Measurements from ENCODE around the gene KDM5A.
"Not testable (repeated sequence)": the region's sequence is repeated elsewhere in the genome, so short reads cannot be mapped to it uniquely, and the experiment has no call there.

KDM5A gene

DNA sequence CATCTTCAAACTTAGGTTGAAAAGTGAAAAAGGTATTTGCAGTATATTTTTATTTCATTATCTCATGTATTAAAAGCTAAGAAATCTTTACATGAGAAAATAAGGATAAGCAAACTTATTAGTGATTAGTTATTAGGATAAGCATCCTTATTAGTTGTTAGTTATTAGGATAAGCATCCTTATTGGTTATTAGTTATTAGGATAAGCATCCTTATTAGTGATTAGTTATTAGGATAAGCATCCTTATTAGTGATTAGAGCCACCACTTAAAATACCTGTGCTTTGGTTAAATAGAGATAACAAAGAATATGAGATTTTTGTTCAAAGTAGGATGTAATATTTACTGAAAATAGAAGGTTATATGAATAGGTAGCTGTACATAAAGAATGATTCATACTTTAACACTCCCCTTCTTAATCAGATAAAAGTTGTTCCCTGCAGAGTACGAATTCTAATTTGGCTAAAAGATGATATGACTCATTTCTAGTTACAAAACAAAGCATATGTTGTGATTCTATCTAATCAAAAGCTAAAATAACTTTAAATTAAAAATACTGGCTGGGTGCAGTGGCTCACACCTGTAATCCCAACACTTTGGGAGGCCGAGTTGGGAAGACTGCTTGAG is 56.4 kb downstream of the KDM5A start:
- DNase-seq (ENCODE audit: low read depth in 2 of 2) = no peak

DNA sequence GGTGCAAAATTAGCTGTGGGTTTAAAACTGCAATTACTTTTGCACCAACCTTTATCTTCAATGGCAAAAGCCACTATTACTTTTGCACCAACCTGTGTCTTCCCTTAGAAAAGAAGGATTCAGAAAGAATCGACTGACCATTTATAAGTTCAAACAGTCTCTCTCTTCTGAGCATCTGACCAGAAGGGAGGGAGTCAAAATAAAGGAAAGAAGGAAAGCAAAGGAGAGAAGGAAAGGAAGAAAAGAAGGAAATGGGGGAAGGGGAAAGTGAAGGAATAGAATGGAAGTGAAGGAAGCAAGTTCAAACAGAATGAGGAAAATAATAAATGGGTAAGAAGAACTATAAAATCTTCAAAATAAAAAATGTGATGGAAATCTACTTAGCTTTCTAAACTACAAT is 57.8 kb downstream of the KDM5A start:
- DNase-seq (ENCODE audit: low read depth in 2 of 2) = no peak

DNA sequence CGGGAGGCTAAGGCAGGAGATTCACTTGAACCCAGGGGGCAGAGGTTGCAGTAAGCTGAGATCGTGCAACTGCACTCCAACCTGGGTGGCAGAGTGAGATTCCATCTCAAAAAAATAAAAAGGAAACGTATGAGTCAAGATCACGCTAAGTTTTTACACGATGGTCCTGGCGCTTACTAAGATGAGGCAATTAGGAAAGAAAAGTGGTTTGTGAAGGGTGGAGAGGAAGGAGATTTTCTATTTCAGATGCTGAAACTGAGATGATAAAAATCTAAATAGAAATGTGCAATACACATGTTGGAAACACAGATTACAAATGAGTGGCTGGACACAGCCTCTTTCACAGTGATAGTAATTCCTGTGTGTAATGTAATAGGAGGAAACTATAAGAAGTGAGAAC is 63.2 kb downstream of the KDM5A start:
- DNase-seq (ENCODE audit: low read depth in 2 of 2) = no peak

DNA sequence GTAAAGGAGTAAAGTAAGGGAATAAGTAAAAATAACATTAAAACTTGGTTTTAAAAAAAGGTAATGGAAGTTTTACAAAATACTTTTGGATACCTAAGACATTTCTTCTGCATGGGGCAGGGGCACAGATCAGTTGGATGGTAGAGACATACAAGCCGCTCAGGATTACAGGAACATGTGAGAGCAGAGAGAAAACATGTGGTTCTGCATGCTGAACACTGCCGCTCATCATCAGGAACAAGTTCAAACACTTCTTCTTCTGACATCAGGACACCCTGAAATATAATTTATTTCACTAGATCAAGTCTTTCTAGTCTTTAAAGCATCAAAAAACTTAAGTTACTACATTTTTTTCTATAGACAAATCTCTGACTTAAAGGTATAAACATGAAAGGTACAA is 65.6 kb downstream of the KDM5A start:
- no peak for DNase-seq (ENCODE audit: low read depth in 2 of 2)

DNA sequence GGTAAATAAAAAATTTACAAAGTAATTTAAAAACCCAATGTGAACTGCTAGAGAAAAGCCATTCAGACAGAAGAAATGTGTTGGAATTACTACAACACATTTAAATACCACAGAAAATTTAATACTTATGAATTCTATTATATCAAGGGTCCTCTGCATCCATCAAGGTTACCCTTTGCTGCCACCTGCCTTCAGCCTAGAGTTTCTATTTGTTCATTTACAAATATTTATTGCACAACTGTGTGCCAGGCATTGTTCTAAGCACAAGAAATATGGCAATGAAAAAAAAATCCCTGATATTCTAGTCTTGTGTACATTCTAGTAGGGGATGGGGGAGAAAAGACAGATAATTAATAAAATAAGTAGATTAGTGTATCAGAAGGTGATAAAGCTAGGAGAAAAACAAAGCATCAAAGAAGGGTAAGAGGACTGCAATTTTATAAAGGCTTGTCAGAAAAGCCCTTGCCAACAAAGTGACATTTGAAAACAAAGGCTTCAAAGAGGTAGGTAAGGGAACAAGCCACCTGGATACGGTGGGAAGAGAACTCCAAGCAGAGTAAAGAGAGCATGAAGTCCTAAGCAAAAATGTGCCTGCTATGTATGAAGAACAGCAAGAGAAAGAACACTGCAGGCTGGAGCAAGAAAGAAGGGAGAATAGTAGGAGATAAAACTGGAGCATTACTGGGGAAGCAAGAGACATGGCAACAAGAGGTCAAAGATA is 67.4 kb downstream of the KDM5A start:
- DNase-seq (ENCODE audit: low read depth in 2 of 2) = no peak

DNA sequence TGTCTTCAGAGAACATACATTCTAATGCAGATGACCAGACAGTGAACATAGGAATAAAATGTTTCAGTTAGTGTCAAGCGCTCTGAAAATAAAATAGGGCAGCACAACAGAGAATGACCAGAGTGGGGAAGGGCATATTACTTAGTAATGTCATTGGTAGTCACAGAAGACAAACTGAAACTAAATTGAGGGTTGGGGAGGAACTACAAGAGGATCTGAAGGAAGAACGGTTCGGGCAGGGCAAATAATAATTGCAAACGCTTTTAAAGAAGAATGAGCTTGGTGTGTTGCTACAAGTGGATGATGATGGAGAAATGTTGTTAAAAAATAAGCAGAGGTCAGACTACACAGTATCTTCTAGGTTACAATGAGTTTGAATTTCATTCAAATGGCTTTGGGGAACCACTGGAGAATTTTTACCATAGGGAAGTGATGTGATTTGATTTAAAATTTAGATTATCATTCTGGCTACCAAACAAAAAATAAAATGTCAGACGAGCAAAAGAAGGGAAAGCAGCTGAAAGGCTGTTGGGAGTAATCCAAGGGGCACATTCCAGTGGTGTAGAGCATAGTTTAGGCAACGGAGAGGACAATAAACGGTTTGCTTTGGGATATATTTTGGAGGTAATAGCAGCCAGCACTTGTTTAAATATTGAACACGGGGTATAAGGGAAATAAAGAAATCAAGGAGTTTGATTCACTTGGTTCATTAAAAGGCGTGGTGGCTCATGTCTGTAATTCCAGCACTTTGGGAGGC is 70.2 kb downstream of the KDM5A start:
- no peak for DNase-seq (ENCODE audit: low read depth in 2 of 2)

DNA sequence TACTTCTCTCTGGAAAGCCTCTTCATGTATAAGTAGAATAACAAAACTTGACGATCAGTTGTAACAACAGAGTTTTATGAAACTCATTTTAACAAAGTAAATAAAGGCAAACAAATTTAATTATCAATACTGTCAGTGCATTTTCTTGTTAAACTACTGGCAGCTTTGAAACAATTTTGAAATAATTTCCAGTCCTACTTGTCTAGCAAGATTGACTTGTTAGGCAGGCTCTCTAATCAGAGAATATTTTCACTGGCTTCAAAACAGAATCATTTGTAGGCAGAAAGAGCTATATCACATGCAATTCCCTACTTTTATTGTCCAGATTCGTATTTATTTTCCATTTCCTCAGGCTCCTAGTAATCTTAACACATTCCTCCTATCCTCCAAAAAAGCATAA is 80.6 kb downstream of the KDM5A start:
- no peak for DNase-seq (ENCODE audit: low read depth in 2 of 2)

DNA sequence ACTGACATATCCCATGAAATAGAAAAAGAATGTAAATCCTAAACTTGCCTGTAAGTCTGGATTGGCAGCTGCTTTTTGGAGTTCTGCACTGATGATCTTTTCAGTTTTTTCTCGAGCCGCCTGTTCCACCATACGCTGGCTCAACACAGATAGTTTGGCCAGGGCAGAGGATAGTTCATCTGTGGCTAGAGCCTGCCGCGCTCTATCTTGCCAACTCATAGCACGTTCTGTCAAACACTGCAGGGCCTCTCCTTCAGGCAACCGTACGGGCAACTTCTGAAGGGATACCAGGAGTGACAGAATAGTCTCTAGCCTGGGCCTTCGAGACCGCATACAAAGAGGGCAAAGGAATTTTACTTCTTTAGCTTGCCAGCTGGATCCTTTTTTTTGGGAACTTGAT is 81.7 kb downstream of the KDM5A start:
- DNase-seq (ENCODE audit: low read depth in 2 of 2) = no peak

DNA sequence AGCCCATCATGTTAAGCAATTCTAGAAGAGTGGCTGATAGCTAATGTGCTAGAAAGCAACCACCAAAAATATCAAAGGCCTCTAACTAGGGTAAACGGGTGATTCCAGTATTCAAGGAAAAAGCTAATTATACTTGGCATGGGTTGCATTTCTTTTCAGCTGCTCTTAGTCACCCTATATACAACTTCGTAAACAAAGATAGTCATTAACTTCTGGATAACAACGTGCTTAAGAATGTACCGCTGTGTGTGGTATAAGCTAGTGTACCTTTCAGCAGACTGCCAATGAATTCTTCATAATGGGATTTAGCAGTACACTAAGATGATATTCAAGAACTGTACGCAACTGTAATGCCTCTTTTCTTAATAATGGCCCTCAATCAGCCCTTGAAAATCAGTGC is 84.3 kb downstream of the KDM5A start:
- no peak for DNase-seq (ENCODE audit: low read depth in 2 of 2)

DNA sequence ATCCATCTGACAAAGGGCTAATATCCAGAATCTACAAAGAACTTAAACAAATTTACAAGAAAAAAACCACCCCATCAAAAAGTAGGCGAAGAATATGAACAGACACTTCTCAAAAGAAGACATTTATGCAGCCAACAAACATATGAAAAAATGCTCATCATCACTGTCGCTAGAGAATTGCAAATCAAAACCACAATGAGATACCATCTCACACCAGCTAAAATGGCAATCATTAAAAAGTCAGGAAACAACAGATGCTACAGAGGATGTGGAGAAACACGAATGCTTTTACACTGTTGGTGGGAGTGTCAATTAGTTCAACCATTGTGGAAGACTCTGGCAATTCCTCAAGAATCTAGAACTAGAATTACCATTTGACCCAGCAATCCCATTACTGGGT is 86.4 kb downstream of the KDM5A start:
- DNase-seq (ENCODE audit: low read depth in 2 of 2) = not testable (repeated sequence)

DNA sequence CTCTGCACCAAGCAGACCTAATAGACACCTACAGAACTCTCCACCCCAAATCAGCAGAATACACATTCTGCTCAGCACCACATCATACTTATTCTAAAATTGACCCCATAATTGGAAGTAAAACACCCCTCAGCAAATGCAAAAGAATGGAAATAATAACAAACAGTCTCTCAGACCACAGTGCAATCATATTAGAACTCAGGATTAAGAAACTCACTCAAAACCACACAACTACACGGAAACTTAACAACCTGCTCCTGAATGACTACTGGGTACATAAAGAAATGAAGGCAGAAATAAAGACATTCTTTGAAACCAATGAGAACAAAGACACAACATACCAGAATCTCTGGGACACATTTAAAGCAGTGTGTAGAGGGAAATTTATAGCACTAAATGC is 89.0 kb downstream of the KDM5A start:
- DNase-seq (ENCODE audit: low read depth in 2 of 2) = not testable (repeated sequence)

DNA sequence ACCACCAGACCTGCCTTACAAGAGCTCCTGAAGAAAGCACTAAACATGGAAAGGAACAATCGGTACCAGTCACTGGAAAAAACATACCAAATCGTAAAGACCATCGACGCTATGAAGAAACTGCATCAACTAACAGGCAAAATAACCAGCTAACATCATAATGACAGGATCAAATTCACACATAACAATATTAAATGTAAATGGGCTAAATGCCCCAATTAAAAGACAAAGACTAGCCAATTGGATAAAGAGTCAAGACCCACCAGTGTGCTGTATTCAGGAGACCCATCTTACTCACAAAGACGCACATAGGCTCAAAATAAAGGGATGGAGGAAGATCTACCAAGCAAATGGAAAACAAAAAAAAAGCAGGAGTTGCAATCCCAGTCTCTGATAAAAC is 89.6 kb downstream of the KDM5A start:
- not testable (repeated sequence) for DNase-seq (ENCODE audit: low read depth in 2 of 2)

DNA sequence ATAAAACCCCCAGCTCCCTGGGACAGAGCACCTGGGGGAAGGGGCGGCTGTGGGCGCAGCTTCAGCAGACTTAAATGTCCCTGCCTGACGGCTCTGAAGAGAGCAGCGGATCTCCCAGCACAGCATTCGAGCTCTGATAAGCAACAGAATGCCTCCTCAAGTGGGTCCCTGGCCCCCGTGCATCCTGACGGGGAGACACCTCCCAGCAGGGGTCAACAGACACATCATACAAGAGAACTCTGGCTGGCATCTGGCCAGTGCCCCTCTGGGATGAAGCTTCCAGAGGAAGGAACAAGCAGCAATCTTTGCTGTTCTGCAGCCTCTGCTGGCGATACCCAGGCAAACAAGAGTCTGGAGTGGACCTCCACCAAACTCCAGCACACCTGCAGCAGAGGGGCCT is 91.1 kb downstream of the KDM5A start:
- DNase-seq (ENCODE audit: low read depth in 2 of 2) = not testable (repeated sequence)

DNA sequence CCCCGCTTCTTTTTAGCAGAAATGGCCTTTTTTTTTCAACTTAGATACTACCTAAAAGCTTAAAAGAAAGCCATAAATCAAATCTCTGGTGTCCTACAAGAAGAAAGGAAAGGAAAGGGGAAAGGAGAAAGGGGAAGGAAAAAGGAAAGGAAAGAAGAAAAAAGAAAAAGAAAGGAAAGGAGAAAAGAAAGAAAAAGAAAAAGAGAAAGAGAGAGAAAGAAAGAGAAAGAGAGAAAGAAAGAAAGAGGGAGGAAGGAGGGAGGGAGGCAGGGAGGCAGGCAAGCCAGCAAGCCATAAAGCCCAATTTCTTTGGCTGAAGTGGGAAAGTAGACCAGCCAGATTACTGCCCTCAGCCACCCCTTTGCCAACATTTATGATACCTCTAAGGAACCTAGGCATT is 94.0 kb downstream of the KDM5A start:
- DNase-seq (ENCODE audit: low read depth in 2 of 2) = no peak

DNA sequence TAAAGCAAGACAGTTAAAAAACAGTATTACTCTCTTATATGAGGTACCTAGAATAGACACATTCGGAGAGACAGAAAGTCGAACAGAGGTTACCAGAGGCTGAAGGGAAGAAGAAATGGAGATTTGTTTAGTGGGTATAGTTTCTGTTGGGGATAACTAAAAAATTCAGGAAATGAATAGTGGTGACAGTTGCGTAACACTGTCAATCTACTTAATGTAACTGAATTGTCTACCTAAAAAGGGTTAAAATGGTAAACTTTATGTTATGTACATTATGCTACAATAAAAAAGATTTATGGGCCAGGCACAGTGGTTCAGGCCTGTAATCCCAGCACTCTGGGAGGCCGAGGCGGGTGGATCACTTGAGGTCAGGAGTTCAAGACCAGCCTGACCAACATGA is 95.9 kb downstream of the KDM5A start:
- DNase-seq (ENCODE audit: low read depth in 2 of 2) = no peak

DNA sequence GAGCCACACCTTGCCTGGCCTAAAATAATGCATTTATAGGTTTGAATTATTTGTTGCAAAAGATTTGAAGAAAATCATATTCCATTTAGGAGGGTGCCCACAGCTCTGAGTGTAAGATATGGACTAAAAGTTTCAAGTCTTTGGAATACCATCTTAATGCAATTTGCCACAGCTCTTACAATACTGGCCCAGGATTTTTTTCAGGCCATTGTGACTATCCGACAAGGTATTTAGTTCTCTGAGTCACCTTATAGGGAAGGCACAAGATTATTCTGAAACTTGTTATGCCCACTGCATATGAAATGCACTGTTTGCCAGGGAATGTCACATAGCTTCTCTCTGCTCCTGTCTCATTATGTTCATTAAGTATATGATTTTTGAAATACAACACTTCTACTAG is 96.9 kb downstream of the KDM5A start:
- DNase-seq (ENCODE audit: low read depth in 2 of 2) = no peak

DNA sequence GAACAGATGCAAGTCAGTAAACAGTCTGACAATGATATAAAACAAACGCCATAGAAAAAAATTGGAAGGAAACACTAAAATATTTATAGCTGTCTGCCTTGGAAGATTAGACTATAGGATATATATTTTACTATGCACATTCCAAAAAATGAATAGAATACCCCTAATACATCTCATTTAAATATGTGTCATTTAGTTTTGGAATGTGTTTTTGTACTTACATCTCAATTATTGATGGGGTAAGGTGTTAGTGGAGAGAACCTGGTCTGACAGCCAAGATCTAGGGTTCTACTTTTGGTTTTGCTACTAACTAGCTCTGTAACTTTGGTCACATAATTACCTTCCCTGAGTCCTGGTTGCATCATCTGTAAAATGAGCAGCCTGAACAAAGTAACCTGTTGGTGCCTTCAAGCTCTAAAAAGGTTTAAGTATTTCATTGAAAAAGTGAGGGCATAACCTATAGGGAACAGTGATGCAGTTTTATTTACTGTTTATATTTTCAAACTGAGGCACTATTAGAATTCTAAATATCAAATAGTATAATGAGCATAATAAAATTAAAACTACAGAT is 97.9 kb downstream of the KDM5A start:
- no peak for DNase-seq (ENCODE audit: low read depth in 2 of 2)

DNA sequence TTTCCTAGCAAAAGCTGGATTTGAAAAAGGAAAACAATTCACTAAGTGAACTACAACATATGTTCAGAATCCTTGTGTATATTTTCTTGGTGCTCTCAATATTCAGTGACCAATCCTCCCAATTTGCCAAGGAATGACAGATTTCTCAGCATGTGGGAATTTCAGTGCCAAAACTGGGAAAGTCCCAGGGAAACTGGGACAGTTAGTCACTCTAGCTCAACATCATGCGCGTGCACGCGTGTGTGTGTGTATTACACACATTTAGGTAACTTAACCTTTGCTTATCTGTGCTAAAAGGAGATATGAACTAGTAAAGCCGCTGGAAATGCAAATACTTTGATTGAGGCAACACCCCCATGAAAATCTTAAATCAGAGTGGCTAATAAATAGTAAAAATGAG is 100.4 kb downstream of the KDM5A start:
- DNase-seq (ENCODE audit: low read depth in 2 of 2) = no peak

DNA sequence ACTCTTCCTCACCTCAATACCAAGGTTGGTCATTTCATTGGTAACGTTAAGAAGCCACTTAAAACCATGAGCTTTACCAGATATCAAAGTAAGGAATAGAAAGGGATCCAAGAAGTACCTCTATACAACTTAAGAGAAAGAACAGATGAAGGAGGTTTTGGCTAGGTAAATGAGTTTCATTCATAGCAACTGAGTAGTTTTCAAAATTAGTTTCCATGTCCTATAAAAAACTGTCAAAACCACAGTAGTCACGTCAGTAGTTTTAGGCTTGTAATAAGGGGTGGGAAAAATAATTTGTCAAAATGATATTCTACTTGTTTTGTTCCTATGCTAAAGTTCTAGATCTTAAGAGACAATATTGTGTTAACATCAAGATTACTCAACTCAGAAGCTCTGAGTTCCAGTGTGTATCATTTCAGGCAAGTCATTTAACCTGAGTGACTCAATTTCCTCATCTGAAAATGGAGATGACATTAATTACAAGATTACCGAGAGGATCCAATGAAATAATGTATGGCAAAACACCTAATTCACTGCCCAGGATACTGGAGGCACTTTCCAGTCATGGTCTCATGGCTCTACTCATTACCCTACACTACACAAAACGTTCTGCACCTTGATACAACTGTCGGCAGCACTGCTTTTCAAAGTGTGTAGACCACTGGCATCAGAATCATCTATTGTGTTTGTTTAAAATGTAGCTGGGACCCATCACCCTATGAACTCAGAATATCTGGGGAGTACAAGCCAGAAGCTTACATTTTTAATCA is 102.4 kb downstream of the KDM5A start:
- DNase-seq (ENCODE audit: low read depth in 2 of 2) = no peak

DNA sequence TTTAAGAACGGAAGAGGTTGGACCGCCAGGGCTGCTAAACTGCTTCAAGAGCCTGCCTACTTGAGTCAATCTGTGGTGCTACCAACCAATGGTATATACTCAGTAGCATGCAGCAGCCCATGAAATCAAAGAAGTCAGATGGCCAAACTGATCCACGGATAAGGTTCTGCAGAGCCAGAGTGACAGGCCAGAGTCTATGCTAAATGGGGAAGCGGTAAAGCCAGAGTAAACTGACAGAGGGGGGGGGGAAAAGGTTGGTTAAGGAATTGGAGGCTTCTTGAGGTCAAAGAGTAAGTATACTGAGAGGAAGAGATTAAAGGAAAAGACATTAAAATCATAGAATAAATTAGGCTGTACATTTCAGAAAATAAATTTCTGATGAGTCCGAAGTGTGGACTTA is 111.1 kb downstream of the KDM5A start:
- DNase-seq (ENCODE audit: low read depth in 2 of 2) = no peak

DNA sequence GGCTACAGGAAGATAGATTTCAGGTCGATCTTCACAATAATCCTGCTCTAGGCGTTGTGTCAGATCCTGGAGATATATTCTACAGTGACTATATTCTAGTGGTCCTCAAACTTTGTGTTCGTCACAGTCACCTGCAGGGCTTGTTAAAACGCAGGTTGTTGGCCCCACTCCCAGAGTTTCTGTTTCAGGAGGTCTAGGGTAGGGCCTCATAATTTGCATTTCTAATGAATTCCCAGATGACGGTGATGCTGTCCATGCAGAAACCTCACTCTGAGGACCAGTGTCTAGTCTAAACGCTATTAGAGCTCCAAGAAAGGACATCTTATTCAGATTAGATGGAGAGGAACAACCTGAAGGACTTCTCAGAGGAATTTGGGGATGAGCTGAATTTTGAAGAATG is 113.3 kb downstream of the KDM5A start:
- no peak for DNase-seq (ENCODE audit: low read depth in 2 of 2)

DNA sequence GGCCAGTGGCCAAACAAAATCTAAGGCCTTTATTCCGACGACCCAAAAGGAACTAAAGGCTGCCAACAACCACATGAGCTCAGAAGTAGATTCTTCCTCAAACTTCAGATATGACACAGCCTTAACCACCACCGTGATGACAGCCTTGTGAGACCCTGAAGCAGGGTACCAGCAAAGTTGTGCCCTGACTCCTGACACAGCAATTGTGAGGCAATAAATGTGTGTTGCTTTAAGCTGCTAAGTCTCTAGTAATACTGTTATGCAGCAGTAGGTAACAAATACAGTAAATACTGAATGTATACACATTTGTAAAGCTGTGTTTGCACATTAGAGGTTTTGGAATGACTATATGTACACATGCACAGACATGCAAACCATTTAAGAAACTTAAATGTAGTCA is 115.7 kb downstream of the KDM5A start:
- DNase-seq (ENCODE audit: low read depth in 2 of 2) = no peak

Measured in stimulated activated CD8-positive, alpha-beta memory T cell treated with anti-CD3 and anti-CD28 coated beads, Interleukin-15, amount 100 ng/mL, for 4 hours (primary cell).